ENCODE results near the gene SLC1A2. TPM values are rescaled to one million over a fixed set of nuclear protein-coding genes. Genes with fewer than 3 reads are reported as not detected.

The SLC1A2 gene
- total RNA-seq, 3 donors from 2014 or later = 0.03 to 0.13 (median 0.05) TPM

DNA sequence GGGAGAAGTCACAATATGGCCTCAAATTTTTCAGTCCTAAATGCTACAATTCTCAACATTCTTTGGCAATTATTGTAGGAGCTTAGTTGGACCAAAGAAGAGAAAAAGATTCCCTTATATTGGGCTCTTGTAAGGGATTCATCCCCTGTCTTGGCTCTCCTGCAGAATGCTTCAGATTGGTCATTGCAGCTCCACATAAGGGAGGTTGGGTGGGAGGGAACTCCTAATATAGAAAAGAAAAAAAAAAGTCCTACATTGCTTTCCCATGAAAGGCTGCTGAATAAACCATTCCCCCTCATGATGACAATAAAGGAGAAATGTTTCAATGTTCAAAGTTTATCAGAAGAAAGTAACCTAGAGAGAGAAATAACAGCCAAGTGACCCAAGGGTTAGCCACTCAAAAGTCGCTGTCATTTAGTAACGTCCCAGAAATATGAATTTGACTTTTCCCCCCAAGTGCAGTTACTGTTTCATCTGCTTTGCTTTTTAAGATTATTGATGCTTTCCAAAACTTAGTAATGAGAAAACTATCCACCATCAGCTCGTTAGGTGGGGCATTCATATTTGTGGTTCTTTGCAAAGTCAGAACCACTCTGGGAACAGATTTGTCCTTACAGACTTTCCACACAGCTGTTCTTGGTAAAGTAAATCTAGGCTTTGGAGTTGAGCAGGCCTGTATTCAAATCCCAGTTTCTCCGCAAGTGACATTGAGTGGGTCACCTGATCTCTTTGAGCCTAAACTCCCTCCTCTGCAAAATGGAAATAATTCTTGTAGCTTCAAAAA lies 5.0 kb upstream of the SLC1A2 start:
- ATAC-seq = no peak
- no peak overlapping the region for H3K4me3 Mint-ChIP-seq
- H3K27me3 Mint-ChIP-seq (ENCODE audit: low read depth) = peaks cover 55% of the 10 kb centered on the region
- H3K4me1 Mint-ChIP-seq (ENCODE audit: low read depth) = peaks cover 8% of the 10 kb centered on the region
- no peak for DNase-seq
- no peaks in the 10 kb centered on the region for H3K9me3 Mint-ChIP-seq
- no peaks in the 10 kb centered on the region for H3K36me3 Mint-ChIP-seq (ENCODE audit: insufficient read depth)

- ATAC-seq (no peak), DNase-seq (no peak)
- Mint-ChIP-seq H3K9me3 (no peaks in the 10 kb centered on the region), H3K36me3 (ENCODE audit: insufficient read depth) (no peaks in the 10 kb centered on the region), H3K27me3 (ENCODE audit: low read depth) (peaks cover 74% of the 10 kb centered on the region), H3K4me1 (ENCODE audit: low read depth) (peaks cover 14% of the 10 kb centered on the region), H3K4me3 (peak overlapping the region; percentile 69)
Observed at GRCh38 chr11:35420371-35420770, 1.0 kb upstream of the SLC1A2 start.

DNA sequence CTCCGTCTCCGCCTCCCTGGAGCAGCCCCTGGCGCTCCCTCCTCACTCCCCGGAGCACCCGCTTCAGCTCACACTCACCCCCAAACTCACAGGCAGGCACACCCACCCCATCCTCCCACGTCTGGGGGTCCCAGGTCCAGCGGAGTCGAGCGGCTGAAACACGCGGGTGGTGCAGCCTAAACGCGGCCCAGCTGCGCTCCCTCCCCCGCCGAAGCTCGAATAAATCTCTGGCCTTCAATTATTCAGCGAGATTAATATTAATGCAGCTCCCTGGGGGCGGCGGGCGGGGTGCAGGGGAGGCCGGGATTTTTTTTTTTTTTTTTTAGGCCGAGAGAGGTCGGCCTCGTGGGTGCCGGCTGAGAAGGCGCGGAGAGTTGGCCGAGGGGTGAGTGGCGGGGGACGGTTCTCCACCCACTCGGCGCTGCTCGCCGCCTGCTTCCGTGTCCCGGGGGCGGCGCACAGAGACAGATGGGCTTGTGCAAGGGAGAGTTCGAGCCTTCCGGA lies 524 bp upstream of the SLC1A2 start:
- peaks cover 76% of the 10 kb centered on the region for H3K27me3 Mint-ChIP-seq (ENCODE audit: low read depth)
- peaks cover 14% of the 10 kb centered on the region for H3K4me1 Mint-ChIP-seq (ENCODE audit: low read depth)
- no peak for DNase-seq
- H3K36me3 Mint-ChIP-seq (ENCODE audit: insufficient read depth) = no peaks in the 10 kb centered on the region
- ATAC-seq = no peak
- H3K9me3 Mint-ChIP-seq = no peaks in the 10 kb centered on the region
- H3K4me3 Mint-ChIP-seq = peak overlapping the region; percentile 69

DNA sequence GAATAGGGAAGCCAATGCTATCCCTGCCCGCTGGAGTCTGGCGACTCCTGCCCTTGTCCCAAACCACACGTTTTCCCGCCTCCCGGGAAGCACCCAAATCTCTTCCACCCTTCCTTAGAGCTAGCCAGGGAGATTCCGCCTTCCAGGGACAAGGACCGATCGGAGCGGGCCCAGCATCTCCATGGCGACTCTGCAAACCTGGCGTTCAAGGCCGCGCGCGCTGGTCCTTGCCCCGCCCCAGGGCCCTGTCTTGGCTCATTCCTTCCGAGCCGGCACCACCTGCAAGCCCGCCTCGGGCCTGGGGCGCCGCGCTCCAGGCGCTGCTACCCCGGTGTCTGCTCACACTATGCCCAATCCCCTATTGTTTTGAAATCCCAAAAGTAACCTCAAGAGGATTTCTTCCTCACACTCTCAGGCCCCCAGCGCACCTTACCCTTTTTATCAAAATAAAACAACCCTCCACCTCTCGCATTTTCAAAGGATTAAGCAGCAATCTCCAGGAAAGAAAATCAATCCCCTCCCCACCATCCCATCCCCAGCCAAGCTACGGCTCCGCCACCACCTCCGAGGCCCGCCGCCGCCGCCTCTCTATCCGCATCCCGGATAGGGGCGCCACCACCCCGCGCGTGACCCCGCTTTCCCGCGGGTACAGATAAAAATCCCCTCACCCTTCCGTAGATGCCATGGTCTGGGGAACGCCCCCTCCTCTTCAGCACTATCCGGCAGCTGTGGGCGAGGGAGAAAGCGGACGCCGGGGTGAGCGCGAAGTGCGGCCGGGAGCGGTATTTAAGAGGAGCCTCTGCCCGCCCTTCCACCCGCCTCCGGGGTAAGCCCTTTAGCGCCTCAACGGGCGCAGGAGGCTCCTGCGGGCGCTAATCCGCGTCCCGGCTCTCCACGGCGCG lies 825 bp downstream of the SLC1A2 start:
- H3K4me1 Mint-ChIP-seq (ENCODE audit: low read depth) = peaks cover 14% of the 10 kb centered on the region
- no peaks in the 10 kb centered on the region for H3K9me3 Mint-ChIP-seq
- peak; percentile 59 to 63 for ATAC-seq
- DNase-seq = no peak
- peaks cover 82% of the 10 kb centered on the region for H3K27me3 Mint-ChIP-seq (ENCODE audit: low read depth)
- H3K36me3 Mint-ChIP-seq (ENCODE audit: insufficient read depth) = no peaks in the 10 kb centered on the region
- peak overlapping the region; percentile 68 for H3K4me3 Mint-ChIP-seq

DNA sequence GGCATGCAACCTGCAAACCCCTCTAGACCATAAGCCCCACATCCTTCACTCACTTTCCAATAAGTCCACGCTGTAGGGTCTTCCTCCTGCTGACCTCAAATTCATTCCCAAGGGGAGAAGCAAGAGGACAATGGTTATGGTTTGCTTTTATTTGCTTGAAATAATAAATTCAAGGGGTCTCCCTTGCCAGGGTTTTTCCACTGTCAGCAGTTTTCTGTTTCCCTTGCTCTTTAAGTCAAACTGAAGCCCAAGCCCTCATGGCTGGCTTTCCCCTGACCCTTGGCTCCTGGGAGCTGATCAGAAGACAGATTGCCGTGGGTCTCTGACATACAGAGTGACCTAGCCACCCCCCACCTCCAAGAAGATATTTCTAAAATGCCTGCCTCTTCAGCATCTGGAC lies 3.9 kb downstream of the SLC1A2 start:
- DNase-seq = no peak
- Mint-ChIP-seq H3K27me3 (ENCODE audit: low read depth) (peaks cover 58% of the 10 kb centered on the region), H3K4me1 (ENCODE audit: low read depth) (peaks cover 11% of the 10 kb centered on the region), H3K36me3 (ENCODE audit: insufficient read depth) (no peaks in the 10 kb centered on the region), H3K9me3 (no peaks in the 10 kb centered on the region), H3K4me3 (no peak overlapping the region)
- no peak for ATAC-seq

DNA sequence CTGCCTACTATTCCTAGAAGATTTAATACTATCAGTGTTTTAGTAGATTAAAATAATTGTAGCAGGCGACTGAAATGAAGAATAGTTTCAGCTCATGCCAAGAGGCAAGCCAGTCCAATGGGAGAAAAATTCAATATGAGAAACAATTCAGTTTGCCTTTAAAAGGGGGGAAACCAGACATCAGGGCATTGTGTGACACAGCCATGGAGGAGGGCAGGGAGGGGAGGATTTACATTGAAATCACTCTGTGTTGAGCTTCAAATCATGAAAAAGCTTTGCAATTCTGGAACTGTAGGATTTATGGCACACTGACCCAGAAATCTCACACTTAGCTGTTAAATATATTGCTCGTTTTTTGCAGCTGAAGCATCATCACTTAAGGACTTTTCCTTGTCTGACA lies 4.6 kb downstream of the SLC1A2 start:
- ATAC-seq (no peak), DNase-seq (no peak)
- Mint-ChIP-seq H3K4me1 (ENCODE audit: low read depth) (peaks cover 6% of the 10 kb centered on the region), H3K27me3 (ENCODE audit: low read depth) (peaks cover 54% of the 10 kb centered on the region), H3K9me3 (no peaks in the 10 kb centered on the region), H3K36me3 (ENCODE audit: insufficient read depth) (no peaks in the 10 kb centered on the region), H3K4me3 (no peak overlapping the region)

DNA sequence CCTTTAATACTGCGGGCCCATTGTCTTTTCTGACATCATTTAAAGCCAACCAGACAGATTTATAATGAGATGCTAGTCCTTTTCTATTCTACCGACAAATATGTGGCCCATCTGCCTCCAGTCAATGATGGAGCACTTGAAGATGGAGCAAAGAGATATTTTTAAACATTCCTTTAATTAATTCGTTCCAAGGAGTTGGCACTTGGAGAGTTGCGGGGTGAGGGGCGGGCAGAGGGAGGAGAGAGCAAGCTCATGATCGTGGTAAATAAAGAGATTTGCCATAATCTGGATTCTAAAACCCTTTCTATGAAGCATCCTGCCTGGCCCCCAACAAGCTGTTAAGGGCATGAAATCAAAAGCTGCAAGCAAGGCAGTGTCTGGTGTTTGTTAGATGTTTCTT lies 5.0 kb downstream of the SLC1A2 start:
- H3K4me3 Mint-ChIP-seq = no peak overlapping the region
- H3K36me3 Mint-ChIP-seq (ENCODE audit: insufficient read depth) = no peaks in the 10 kb centered on the region
- H3K4me1 Mint-ChIP-seq (ENCODE audit: low read depth) = peaks cover 5% of the 10 kb centered on the region
- ATAC-seq (no peak), DNase-seq (no peak)
- no peaks in the 10 kb centered on the region for H3K9me3 Mint-ChIP-seq
- H3K27me3 Mint-ChIP-seq (ENCODE audit: low read depth) = peaks cover 50% of the 10 kb centered on the region

DNA sequence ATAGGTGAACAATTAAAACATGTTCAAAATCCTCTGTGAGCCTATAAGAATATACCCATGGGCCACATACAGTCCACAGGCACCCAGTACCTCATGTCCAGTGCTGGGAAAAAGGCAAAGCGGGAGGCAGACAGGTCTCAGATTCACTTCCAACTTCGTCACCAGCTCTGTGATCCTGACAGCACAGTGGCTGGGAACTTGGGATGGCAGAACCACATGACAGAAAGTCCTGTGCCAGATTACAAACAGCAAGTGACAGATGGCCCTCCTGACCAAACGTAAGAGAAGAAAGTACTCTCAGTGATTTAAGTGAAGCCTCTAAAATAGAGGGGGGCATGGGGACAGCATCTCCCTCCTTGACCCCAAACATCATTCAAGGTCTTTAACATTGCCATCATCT lies 5.8 kb downstream of the SLC1A2 start:
- Mint-ChIP-seq H3K36me3 (ENCODE audit: insufficient read depth) (no peaks in the 10 kb centered on the region), H3K4me3 (no peak overlapping the region), H3K27me3 (ENCODE audit: low read depth) (peaks cover 47% of the 10 kb centered on the region), H3K9me3 (no peaks in the 10 kb centered on the region), H3K4me1 (ENCODE audit: low read depth) (peaks cover 5% of the 10 kb centered on the region)
- no peak for DNase-seq
- no peak for ATAC-seq

DNA sequence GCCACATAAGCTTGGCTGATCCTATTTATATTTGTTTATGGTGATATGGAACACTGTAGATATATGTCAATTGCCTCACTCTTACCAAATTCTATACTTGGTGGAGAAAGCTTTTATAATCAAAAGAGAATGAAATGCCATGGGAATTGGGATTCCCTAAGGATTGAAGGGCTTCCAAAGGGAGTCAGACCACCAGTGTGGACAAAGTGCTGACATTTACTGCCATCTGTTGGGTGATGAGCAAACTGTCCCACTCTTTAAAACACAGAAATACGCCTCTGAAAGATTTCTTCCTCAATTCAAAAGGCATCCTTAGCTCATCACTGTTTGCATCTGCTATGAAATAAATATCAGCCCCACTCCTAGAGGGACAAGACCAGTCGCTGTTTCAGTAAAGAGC lies 7.1 kb downstream of the SLC1A2 start:
- H3K9me3 Mint-ChIP-seq = no peaks in the 10 kb centered on the region
- DNase-seq = no peak
- H3K4me3 Mint-ChIP-seq = no peak overlapping the region
- H3K36me3 Mint-ChIP-seq (ENCODE audit: insufficient read depth) = no peaks in the 10 kb centered on the region
- no peaks in the 10 kb centered on the region for H3K4me1 Mint-ChIP-seq (ENCODE audit: low read depth)
- H3K27me3 Mint-ChIP-seq (ENCODE audit: low read depth) = peaks cover 34% of the 10 kb centered on the region
- ATAC-seq = no peak

GRCh38 chr11:35407041-35407440 lies 12.3 kb downstream of the SLC1A2 start:
- peaks cover 12% of the 10 kb centered on the region for H3K27me3 Mint-ChIP-seq (ENCODE audit: low read depth)
- ATAC-seq (no peak), DNase-seq (no peak)
- H3K4me1 Mint-ChIP-seq (ENCODE audit: low read depth) = peaks cover 1% of the 10 kb centered on the region
- no peaks in the 10 kb centered on the region for H3K36me3 Mint-ChIP-seq (ENCODE audit: insufficient read depth)
- H3K9me3 Mint-ChIP-seq = no peaks in the 10 kb centered on the region
- no peak overlapping the region for H3K4me3 Mint-ChIP-seq

- Mint-ChIP-seq H3K36me3 (ENCODE audit: insufficient read depth) (no peaks in the 10 kb centered on the region), H3K9me3 (no peaks in the 10 kb centered on the region), H3K27me3 (ENCODE audit: low read depth) (peaks cover 12% of the 10 kb centered on the region), H3K4me3 (no peak overlapping the region), H3K4me1 (ENCODE audit: low read depth) (peaks cover 1% of the 10 kb centered on the region)
- DNase-seq (no peak), ATAC-seq (no peak)
Observed at GRCh38 chr11:35404388-35404775, 15.0 kb downstream of the SLC1A2 start.

DNA sequence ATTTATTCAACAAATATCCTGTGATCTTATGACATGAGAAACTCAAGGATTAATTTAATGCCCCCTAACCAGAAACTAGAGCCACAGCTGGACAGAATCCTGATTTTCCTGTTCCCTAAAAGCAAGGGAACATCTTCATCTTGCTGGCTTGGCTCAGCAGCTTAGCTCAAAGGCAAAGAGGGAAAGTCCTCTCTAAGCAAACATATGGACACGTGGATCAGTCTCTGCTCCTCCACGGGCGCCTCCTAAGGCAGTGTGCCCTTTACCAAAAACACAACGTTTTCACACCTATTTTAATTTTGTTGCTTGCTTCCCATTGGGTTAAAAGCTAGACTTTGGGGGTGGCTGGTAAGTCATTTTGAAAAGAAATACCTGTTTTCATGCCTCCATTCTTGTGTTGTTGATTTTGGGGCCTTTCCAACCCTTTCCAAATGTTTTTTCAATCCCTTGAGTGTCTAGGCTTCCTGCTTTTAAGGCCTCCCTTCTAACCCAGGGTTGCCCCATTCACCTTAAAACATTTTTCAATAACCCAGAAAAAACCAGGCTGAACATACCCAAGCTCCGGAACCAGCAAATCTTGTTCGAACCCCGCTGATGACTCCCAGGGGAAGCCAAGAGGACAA lies 15.5 kb downstream of the SLC1A2 start:
- Mint-ChIP-seq H3K36me3 (ENCODE audit: insufficient read depth) (no peaks in the 10 kb centered on the region), H3K4me1 (ENCODE audit: low read depth) (peaks cover 1% of the 10 kb centered on the region), H3K9me3 (no peaks in the 10 kb centered on the region), H3K27me3 (ENCODE audit: low read depth) (peaks cover 16% of the 10 kb centered on the region), H3K4me3 (no peak overlapping the region)
- ATAC-seq (no peak), DNase-seq (no peak)

DNA sequence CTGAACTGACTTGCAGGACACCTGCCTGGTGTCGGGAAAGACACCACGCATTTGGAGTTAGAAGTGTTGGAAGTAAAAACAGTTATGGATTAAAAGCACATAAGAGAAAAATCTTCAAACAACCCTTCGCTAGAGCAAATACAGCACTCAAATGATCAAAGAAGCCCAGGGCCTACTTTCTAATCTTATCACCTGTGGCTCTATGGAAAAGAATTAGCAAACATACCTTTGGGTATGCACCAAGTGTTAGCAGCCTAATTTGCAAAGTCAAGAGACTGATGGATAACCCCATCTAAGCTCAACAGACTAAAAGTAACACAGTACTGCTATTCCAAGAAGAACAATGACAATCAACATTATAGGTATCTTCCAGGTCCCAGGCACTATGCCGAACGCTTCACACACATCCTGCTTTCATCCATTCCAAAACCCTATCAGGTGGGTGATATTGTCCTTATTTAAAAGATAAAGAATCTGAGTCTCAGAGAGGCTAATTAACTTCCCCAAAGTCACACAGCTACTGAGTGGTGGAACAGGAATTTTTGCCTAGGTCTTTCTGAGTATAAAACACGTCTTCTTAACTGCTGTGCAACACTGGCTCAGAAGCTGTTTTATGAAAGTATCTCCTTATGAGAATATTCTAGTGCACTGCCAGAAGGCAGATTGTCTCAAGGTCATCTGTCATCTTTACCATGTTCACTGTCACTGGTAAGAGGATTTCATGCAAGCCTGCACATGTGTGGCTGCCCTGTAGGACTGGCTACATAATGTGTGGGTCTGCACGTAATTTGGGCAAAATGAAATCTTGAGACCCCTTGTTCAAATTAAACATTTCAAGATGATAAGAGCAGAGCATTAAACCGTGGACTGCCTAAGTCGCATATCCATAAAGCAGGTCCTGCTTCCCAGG lies 16.4 kb downstream of the SLC1A2 start:
- Mint-ChIP-seq H3K27me3 (ENCODE audit: low read depth) (peaks cover 18% of the 10 kb centered on the region), H3K4me1 (ENCODE audit: low read depth) (peaks cover 1% of the 10 kb centered on the region), H3K9me3 (no peaks in the 10 kb centered on the region), H3K4me3 (no peak overlapping the region), H3K36me3 (ENCODE audit: insufficient read depth) (no peaks in the 10 kb centered on the region)
- DNase-seq = no peak
- no peak for ATAC-seq

Measured in activated T-cell treated with anti-CD3 and anti-CD28 coated beads, Interleukin-2, amount 50 U/mL, for 4 hours (primary cell).